ENCODE data around the gene ACHE. TPM values are rescaled to one million over a fixed set of nuclear protein-coding genes. Genes with fewer than 3 reads are reported as not detected.
"Not testable (repeated sequence)": the region's sequence is repeated elsewhere in the genome, so short reads cannot be mapped to it uniquely, and the experiment has no call there.

Gene ACHE
- total RNA-seq, 1 donor from 2014 or later, result 0.44 TPM

- no peak for ATAC-seq
Observed at GRCh38 chr7:100861616-100861985, 34.1 kb downstream of the ACHE start.

GRCh38 chr7:100860702-100861615 is 34.7 kb downstream of the ACHE start:
- no peak for ATAC-seq

DNA sequence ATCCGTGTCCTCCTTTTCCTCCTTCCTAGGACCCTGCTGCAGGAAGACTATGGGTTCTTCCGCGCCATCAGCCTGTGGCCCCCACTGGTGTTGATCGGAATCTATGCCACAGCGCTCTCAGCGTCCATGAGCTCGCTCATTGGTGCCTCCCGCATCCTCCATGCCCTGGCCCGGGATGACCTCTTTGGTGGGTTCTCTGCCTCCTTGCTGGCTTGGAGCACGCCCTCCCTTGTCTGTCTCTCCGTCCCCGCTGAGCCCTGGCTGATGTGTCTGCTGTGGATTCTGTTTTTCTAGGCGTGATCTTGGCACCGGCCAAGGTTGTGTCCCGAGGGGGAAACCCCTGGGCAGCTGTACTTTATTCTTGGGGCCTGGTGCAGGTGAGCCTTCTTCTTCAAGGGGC is 35.8 kb downstream of the ACHE start:
- ATAC-seq, result no peak

DNA sequence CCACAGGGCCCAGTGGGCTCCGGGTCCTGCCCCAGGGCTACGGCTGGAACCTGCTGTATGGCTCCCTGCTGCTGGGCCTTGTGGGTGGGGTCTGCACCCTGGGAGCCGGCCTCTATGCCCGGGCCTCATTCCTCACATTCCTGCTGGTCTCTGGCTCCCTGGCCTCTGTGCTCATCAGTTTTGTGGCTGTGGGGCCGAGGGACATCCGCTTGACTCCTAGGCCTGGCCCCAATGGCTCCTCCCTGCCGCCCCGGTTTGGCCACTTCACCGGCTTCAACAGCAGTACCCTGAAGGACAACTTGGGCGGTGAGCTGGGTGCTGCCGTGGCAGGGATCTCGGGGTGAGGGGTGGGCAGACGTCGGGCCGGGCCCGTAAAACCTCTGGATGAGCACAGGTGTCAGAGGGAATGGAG is 38.8 kb downstream of the ACHE start:
- ATAC-seq, result no peak

DNA sequence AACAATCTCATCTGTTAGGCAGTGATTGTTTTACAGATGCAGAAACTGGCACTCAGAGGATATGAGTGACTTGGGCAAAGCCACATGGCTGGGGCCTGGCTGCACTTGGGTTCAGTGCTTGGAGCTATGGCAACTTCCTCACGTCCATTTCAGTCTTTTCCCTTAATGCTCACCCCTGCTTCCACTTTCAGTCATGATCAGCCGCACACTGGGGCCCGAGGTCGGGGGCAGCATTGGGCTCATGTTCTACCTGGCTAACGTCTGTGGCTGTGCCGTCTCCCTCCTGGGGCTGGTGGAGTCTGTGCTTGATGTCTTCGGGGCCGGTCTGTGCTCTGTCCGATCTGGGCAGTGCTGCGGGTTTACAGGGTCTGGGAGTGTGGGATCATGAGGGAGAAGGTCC is 40.2 kb downstream of the ACHE start:
- no peak for ATAC-seq

- ATAC-seq, result not testable (repeated sequence)
Observed at GRCh38 chr7:100854899-100855298, 40.8 kb downstream of the ACHE start.

- ATAC-seq, result no peak
Observed at GRCh38 chr7:100854146-100854895, 41.4 kb downstream of the ACHE start.

- ATAC-seq, result peak; percentile 97
Observed at GRCh38 chr7:100852048-100852872, 43.4 kb downstream of the ACHE start, which contains the start of gene SLC12A9. Gene SLC12A9, plus strand, starts transcription at chr7:100852713. Its CDS starts 1,485 bp downstream, at chr7:100854198.

GRCh38 chr7:100847360-100847759 is 48.3 kb downstream of the ACHE start:
- ATAC-seq, result no peak

DNA sequence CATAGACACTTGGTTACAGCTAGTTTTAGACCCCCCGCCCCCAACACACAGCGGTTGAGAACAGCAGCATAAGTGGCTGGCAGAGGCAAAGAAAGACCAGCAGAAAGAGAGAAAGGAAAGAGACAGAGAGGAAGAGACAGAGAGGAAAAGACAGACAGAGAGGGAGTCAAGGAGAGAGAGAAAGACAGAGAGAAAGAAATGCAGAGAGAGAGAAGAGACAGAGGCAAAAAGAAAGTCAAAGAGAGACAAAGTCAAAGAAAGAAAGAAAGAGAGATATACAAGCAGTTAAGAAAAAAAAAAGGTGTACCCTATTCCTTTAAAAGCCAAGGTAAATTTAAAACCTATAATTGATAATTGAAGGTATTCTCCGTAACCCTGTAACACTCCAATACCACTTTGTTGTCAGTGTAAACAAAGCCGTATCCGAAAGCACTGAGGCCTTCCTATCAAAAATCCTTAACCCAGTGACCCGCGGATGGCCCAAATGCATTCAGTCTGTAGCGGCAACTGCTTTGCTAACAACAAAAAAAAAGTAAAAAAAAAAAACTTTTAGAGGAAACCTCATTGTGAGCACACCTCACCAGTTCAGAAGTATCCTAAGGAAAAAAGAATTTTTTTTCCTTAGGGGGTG is 55.1 kb downstream of the ACHE start:
- ATAC-seq, result no peak

Other genes with a start within 250 kb of the ACHE start
- not detected for gene ACTL6B, start 239.4 kb downstream of the ACHE start, total RNA-seq
- gene GNB2, start 222.1 kb downstream of the ACHE start, total RNA-seq, result 289 TPM
- gene GIGYF1, start 201.6 kb downstream of the ACHE start, total RNA-seq, result 10.4 TPM
- gene POP7, start 189.8 kb downstream of the ACHE start, total RNA-seq, result 33.4 TPM
- not detected for gene EPO, start 175.4 kb downstream of the ACHE start, total RNA-seq
- gene ZAN, start 162.3 kb downstream of the ACHE start, total RNA-seq, result 0.04 TPM
- gene EPHB4, start 68.4 kb downstream of the ACHE start, total RNA-seq, result 30.3 TPM
- 13.5 TPM for gene SLC12A9, start 43.2 kb downstream of the ACHE start, total RNA-seq
- 61.1 TPM for gene TRIP6, start 28.5 kb downstream of the ACHE start, total RNA-seq
- gene SRRT, start 20.8 kb downstream of the ACHE start, total RNA-seq, result 63.5 TPM
- gene UFSP1, start 6.2 kb downstream of the ACHE start, total RNA-seq, result 2.1 TPM
- gene MUC3A, start 53.6 kb upstream of the ACHE start, total RNA-seq, result 0.16 TPM
- 0.16 TPM for gene MUC12, start 73.7 kb upstream of the ACHE start, total RNA-seq
- not detected for gene MUC17, start 124.2 kb upstream of the ACHE start, total RNA-seq
- gene TRIM56, start 189.6 kb upstream of the ACHE start, total RNA-seq, result 14.3 TPM
- 5.3 TPM for gene SERPINE1, start 231.2 kb upstream of the ACHE start, total RNA-seq

Data from esophagus mucosa (tissue), 1 donor.